ENCODE measurements around the gene ST3GAL3.

ST3GAL3 gene

DNA sequence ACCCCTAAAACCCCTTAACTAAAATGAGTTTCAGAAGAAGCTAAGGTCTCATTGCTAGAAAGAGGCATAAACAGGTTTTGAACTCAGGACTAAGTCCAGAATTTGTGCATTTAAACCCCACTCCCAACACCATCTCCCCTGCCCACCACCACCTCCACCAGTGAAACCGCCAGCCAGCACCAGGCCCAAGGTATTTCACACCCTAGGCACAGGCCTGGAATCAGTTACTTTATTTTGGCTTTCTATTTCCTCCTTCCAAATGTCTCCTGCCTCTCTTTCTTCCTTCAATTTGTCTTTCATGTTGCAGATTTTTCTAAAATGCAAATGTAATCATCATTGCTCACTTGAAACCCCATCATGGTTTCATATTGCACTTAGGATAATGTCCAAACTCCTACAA lies 237.5 kb downstream of the ST3GAL3 start:
- no peak overlapping the region; the same call in 1 of the 2 replicates for H3K4me3 ChIP-seq (replicated peaks; ENCODE audit: insufficient read depth, low read length)
- H3K27ac ChIP-seq (replicated peaks): no peak overlapping the region
- H3K27me3 ChIP-seq (ENCODE audit: insufficient read depth, poor library complexity, severe bottlenecking): no peaks in the 10 kb centered on the region
- TF ChIP-seq CTCF (IDR thresholded peaks at IDR 0.05; ENCODE audit: insufficient read depth, low read length) (no peak), POLR2AphosphoS5 (IDR thresholded peaks at IDR 0.05; ENCODE audit: low read depth) (no peak), SPI1 (IDR thresholded peaks at IDR 0.05; ENCODE audit: borderline replicate concordance, low read depth) (no peak), GABPA (IDR thresholded peaks at IDR 0.05; ENCODE audit: low read depth) (no peak)
- TF ChIP-seq, protein P1, sequence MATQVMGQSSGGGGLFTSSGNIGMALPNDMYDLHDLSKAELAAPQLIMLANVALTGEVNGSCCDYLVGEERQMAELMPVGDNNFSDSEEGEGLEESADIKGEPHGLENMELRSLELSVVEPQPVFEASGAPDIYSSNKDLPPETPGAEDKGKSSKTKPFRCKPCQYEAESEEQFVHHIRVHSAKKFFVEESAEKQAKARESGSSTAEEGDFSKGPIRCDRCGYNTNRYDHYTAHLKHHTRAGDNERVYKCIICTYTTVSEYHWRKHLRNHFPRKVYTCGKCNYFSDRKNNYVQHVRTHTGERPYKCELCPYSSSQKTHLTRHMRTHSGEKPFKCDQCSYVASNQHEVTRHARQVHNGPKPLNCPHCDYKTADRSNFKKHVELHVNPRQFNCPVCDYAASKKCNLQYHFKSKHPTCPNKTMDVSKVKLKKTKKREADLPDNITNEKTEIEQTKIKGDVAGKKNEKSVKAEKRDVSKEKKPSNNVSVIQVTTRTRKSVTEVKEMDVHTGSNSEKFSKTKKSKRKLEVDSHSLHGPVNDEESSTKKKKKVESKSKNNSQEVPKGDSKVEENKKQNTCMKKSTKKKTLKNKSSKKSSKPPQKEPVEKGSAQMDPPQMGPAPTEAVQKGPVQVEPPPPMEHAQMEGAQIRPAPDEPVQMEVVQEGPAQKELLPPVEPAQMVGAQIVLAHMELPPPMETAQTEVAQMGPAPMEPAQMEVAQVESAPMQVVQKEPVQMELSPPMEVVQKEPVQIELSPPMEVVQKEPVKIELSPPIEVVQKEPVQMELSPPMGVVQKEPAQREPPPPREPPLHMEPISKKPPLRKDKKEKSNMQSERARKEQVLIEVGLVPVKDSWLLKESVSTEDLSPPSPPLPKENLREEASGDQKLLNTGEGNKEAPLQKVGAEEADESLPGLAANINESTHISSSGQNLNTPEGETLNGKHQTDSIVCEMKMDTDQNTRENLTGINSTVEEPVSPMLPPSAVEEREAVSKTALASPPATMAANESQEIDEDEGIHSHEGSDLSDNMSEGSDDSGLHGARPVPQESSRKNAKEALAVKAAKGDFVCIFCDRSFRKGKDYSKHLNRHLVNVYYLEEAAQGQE (IDR thresholded peaks at IDR 0.05; ENCODE audit: insufficient replicate concordance, low read depth): no peak
- no peak for DNase-seq (ENCODE audit: low read depth in 1 of 2, low spot score in 1 of 2)

- H3K27me3 ChIP-seq (ENCODE audit: insufficient read depth, poor library complexity, severe bottlenecking): no peaks in the 10 kb centered on the region
- peak overlapping the region; percentile 100 for H3K27ac ChIP-seq (replicated peaks)
- no peak for TF ChIP-seq CTCF (IDR thresholded peaks at IDR 0.05; ENCODE audit: insufficient read depth, low read length)
- TF ChIP-seq POLR2AphosphoS5 (IDR thresholded peaks at IDR 0.05; ENCODE audit: low read depth): no peak
- no peak for TF ChIP-seq GABPA (IDR thresholded peaks at IDR 0.05; ENCODE audit: low read depth)
- no peak for TF ChIP-seq SPI1 (IDR thresholded peaks at IDR 0.05; ENCODE audit: borderline replicate concordance, low read depth)
- TF ChIP-seq, protein P1 (IDR thresholded peaks at IDR 0.05; ENCODE audit: insufficient replicate concordance, low read depth): no peak
- no peak for DNase-seq (ENCODE audit: low read depth in 1 of 2, low spot score in 1 of 2)
- H3K4me3 ChIP-seq (replicated peaks; ENCODE audit: insufficient read depth, low read length): peak overlapping the region; percentile 72
These were observed 238.4 kb downstream of the ST3GAL3 start for GRCh38 chr1:43945674-43946235.

- Histone ChIP-seq H3K4me3 (replicated peaks; ENCODE audit: insufficient read depth, low read length) (peak within 1 kb of the TSS; percentile 72), H3K27me3 (ENCODE audit: insufficient read depth, poor library complexity, severe bottlenecking) (no peaks in the 10 kb centered on the region), H3K27ac (replicated peaks) (peak within 1 kb of the TSS; percentile 100)
- peak; percentile 96 to 97 for DNase-seq (ENCODE audit: low read depth in 1 of 2, low spot score in 1 of 2)
- no peak for TF ChIP-seq SPI1 (IDR thresholded peaks at IDR 0.05; ENCODE audit: borderline replicate concordance, low read depth)
- peak; percentile 66 for TF ChIP-seq CTCF (IDR thresholded peaks at IDR 0.05; ENCODE audit: insufficient read depth, low read length)
- TF ChIP-seq, protein P1 (IDR thresholded peaks at IDR 0.05; ENCODE audit: insufficient replicate concordance, low read depth): peak; percentile 95
- TF ChIP-seq GABPA (IDR thresholded peaks at IDR 0.05; ENCODE audit: low read depth): peak; percentile 39; the same call in 1 of the 2 replicates
- TF ChIP-seq POLR2AphosphoS5 (IDR thresholded peaks at IDR 0.05; ENCODE audit: low read depth): peak; percentile 42; the same call in 1 of the 2 replicates
These were observed 239.1 kb downstream of the ST3GAL3 start, which contains the start of gene IPO13 for GRCh38 chr1:43946236-43947060. IPO13 (plus strand) TSS chr1:43946950; CDS start chr1:43947601, 651 bp downstream.

Measured in HL-60 (cell line).